NCI-H510A treated with DMSO at 0.1 percent for 48 hours (cell line): ENCODE results near the gene ZNF714.

Source experiments
- DNase-seq: peaks from one replicate; lab custom pipeline; 2025; lab: John Stamatoyannopoulos, UW

The ZNF714 gene

DNA sequence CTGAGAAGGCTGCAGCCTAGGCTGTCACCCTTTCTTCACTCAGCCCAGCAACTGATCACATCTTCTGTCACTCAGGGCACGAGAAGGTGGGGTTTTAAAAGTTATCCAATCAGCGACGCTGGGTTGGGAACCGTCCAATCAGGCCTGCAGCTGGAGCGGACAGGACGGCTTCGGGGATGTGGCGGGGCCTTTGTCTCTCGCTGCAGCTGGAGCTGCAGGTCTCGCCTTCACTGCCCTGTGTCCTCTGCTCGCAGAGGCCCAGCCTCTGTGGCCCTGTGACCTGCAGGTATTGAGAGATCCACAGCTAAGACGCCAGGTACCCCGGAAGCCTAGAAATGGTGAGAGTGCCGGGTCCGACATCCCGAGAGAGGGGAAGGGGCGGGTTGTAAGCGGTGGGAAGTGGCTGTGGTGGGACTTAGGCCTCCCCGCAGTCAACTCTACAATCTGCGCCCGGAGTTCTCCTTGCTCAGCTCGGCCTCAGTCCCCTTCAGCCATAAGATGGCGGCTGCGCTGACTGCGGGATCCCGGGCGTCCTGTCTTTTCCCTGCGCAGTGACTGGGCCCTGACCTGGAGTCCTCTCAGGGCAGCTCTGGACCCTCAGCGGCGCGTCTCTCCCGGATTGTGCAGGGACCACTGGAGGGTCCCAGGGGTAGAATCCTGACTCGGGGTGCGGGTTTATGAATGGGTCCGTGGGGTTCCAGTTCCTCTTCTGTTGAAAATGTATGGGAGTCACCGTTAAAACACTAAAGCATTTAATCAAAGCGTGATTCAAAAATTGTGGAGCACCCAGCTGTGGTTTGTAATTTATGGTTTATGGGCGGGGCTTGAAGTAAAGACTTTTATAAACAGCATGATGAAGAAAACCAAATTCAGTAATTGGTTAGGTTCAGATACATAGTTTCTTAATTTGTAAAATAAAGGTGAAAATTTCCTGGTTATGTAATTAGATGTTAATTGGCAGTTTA is at the start of gene ZNF714:
Gene ZNF714 (plus strand): TSS at position 193 of the 965 bp plus-strand sequence. CDS start 16,066 bp downstream, outside the sequence.
- DNase-seq = peak; percentile 93

DNA sequence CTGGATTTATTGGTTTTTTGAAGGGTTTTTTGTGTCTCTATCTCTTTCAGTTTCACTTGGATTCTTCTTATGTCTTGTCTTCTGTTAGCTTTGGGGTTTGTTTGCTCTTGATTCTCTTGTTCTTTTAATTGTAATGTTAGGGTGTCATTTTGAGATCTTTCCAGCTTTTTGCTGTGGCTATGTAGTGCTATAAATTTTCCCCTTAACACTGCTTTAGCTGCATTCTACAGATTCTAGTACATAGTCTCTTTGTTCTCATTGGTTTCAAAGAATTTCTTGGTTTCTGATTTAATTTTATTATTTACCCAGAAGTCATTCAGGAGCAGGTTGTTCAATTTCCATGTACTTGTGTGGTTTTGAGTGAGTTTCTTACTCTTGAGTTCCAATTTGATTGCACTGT is 37.0 kb upstream of the ZNF714 start:
- DNase-seq = no peak

DNA sequence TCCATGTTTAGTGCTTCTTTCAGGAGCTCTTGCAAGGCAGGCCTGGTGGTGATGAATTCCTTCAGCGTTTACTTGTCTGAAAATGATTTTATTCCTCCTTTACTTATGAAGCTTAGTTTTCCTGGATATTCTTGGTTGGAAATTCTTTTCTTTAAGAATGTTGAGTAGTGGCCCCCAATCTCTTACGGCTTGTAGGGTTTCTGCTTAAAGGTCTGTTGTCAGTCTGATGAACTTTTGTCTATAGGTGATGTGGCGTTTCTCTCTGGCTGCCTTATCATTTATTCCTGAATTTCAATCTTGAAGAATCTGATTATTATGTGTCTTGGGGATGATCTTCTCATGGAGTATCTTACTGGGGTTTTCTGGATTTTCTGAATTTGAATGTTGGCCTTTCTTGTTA is 35.5 kb upstream of the ZNF714 start:
- DNase-seq = no peak

DNA sequence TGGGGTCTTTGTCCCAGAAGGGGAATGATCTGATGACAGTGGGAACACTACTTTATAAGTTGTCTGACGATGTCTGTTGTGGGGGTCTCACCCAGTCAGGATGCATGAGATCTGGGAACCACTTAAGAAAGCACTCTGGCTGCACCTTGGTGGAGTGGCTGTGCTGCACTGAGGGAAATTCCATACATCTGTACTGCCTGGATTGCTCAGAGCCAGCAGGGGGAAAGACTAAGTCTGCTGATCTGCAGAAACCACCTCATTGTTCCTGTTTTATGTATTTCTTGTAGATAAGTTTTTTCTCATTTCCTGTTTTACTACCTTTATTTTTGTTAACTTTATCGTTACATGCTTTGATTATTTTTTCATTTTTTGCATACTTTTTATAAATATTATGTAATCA is 34.3 kb upstream of the ZNF714 start:
- no peak for DNase-seq

DNA sequence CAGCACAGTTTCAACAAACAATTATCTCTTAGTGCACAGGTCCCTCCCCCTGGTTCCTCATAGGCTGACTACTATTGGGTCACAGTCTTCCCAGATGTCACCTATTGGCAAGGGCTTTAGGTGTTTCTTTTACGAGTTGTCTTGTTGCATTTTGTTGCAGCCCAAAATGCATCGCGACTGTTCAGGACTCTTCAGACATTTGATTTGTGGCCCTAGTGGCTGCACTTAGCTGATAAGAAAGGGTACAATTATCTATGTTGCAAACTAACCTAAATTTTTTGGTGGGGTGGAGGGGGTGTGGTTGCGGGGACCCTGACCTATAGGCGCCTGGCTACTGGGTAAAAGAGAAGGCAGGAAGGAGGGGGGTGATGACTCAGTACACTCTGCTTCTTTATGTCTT is 29.1 kb upstream of the ZNF714 start:
- no peak for DNase-seq

DNA sequence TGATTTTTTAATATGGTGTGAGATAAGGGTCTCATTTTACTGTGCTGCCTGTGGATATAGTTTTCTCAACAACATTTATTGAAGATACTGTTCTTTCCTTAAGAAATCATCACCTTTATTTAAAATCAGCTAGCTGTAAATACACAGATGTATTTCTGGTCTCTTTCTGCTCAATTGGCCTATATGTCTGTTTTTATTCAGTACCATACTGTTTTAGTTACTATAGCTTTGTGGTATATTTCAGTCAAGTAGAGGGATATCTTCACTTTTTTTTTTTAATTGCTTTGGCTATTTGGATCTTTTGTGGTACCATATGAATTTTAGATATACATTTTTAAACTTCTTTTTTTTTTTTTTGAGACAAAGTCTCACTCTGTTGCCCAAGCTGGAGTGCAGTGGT is 16.7 kb upstream of the ZNF714 start:
- DNase-seq = no peak

DNA sequence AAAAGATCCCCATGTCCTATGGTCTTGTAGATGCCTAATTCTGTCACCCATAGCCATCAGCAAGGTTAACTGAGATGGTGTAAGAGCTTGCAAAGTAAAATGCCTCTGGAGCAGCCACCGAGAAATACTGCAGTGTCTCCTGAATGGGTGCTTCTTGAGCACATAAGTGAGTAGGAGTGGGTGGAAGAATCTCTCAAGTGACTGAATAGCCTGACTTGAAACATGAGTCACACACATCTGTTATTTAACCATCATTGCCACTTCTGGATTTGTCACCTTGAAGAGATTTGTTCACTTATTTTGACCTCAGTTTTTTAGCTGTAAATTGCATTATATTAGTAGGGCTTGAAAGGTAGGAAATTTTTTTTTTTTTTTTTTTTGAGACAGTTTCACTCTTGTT is 2.3 kb downstream of the ZNF714 start:
- DNase-seq = no peak

DNA sequence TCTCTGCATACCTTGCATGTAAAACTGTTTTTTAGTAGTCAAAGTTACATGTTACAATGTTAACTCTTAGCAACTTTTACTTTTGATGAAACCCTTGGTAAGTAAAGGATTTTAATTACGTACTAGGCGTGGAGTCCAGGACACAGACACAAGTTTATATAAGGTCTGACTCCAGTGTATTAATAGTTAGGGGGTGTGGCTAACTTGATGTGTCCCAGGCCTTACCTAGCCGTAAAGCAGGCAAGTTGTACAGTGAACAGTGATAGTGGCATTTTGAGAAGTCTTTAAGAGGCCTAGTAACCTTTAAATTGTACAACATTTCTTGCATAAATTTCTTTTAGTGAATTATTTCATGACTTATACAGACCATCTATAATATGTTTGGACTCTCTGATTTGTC is 5.9 kb downstream of the ZNF714 start:
- no peak for DNase-seq

DNA sequence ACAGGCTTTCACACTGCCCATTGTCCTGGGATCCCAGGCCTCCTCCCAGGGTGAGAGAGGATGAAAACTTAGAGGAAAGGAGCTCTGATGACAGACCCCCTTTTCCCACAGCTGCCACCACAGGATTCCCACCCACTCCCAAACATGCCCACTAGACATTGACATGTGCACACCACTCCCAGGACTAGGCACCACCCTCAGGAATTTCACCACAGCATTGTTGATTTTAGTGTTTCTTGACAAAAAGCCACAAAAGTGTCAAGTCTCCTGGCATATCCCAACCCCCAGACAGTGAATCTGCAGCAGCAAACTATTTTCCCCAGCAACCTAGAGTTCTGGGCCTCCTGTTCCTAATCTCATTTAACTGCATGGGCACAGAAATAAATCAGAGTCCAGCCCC is 10.1 kb downstream of the ZNF714 start:
- DNase-seq = no peak

DNA sequence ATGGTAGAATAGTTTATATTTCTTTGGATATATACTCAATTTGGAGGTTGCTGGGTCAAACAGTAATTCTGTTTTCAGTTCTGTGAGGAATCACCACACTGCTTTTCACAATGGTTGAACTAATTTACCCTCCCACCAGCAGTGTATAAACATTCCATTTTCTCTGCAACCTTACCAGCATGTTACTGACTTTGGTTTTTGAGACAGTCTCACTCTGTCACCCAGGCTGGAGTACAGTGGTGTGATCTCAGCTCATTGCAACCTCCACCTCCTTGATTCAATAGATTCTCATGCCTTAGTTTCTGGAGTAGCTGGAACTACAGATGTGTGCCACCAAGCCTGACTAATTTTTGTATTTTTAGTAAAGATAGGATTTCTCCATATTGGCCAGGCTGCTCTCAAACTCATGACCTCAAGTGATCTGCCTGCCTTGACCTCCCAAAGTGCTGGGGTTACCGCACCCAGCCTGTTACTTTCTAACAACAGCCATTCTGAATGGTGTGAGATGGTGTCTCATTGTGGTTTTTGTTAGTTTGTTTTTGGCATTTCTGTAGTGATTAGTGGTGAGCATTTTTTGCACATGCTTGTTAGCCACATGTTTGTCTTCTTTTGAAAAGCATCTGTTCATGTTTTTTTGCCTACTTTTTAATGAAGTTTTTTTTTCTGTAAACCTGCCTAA is 12.5 kb downstream of the ZNF714 start:
- DNase-seq = no peak

DNA sequence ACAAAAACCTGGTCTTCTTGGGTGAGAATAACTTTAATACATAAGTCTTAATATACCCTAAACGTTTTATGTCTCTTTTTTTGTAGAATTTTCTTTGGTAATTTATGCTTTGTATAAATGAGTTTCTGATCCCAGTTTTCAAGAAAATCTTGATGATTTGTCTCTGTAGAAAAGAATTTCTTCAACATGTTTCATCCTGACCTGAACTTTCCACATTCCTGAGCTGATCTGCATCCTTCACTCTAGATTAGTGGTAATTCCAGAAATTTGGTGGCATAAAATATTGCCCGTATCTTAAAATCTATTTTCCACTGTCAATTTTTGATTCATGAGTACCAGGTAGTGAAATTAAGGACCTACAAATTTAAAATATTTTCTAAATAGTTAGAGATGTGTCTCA is 16.3 kb downstream of the ZNF714 start:
- no peak for DNase-seq

DNA sequence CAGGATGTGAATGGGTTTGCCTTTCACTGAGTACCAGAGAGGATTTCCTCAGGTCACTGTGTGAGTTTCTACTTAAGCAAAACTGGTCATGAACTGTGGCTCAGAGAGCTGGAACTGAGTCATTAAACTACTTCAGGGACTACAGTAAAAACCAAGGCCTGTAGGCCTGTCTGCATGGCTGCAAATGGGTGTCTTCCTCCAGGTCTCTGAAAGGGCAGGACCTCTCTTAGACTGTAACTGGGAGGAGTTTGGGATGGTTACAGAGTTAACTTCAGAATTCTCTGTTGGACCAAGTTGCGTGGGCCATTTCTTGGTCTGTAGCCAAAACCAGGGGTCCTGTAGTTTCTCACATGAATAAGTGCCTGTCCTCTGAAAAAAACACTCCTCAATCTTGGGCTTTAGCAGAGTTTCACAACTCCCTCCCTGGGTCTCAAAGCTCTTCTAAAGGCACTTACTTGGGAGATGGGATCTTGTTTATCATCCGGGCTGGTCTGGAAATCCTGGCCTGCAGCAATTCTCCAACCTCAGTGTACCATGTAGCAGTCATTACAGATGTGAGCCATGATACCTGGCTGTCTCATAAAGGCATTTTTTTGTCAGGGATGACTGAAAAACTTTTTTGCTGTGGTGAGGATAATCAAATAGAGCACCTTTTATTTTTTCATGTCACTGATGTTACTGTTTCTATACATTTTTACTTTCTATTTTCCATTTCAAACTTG is 19.7 kb downstream of the ZNF714 start:
- DNase-seq = no peak

DNA sequence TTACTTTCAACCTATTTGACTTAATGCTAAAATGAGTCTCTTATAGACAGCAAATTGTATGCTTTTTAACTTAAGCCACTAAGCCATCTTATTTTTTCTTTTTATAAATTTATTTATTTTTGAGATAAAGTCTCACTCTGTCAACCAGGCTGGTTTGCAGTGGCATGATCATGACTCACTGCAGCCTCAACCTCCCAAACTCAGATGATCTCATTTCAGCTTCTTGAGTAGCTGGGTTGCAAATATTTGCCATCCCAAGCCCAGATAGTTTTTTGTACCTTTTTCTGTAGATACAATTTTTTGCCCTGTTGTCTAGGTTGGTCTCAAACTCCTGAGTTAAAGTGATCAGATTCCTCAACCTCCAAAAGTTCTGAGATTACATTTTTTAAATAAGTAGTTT is 27.1 kb downstream of the ZNF714 start:
- no peak for DNase-seq

DNA sequence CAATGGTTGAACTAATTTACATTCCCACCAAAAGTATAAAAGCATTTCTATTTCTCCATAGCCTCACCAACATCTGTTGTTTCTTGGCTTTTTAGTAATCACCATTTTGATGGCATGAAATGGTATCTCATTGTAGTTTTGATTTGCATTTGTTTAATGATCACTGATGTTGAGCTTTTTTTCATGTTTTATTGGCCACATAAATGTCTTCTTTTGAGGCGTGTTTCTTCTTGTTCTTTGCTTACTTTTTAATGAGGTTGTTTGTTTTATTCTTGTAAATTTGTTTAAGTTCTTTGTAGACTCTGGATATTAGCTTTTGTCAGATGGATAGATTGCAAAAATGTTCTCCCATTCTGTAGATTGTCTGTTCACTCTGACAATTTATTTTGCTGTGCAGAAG is 28.2 kb downstream of the ZNF714 start:
- DNase-seq = no peak

DNA sequence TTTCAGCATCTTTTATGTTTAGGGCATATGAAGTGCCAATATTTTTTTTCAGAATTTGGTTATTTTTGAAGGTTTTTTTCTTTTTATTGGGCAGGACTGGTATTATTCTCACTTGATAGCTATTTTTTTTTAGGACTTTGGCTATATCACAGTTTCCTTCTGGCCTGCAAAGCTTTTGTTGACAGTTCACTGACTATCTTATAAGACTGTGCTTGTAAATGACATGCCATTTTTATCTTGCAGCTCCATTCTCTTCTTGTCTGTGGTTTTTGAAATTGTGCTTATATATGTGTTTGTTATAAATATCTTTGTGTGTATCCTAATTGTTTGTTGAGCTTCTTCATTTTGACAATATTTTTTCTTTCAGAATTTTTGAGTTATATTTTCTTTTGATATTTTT is 33.4 kb downstream of the ZNF714 start:
- DNase-seq = no peak

DNA sequence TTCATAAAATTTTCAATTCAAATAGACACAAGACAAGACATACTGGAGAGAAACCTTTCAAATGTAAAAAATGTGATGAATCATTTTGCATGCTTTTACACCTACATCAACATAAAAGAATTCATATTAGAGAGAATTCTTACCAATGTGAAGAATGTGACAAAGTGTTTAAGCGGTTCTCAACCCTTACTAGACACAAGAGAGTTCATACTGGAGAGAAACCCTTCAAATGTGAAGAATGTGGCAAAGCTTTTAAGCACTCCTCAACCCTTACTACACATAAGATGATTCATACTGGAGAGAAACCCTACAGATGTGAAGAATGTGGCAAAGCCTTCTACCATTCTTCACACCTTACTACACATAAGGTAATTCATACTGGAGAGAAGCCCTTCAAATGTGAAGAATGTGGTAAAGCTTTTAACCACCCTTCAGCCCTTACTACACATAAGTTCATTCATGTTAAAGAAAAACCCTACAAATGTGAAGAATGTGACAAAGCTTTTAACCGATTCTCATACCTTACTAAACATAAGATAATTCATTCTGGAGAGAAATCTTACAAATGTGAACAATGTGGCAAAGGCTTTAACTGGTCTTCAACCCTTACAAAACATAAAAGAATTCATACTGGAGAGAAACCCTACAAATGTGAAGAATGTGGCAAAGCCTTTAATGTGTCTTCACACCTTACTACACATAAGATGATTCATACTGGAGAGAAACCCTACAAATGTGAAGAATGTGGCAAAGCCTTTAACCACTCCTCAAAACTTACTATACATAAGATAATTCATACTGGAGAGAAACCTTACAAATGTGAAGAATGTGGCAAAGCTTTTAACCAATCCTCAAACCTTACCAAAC is 35.3 kb downstream of the ZNF714 start:
- DNase-seq = no peak

DNA sequence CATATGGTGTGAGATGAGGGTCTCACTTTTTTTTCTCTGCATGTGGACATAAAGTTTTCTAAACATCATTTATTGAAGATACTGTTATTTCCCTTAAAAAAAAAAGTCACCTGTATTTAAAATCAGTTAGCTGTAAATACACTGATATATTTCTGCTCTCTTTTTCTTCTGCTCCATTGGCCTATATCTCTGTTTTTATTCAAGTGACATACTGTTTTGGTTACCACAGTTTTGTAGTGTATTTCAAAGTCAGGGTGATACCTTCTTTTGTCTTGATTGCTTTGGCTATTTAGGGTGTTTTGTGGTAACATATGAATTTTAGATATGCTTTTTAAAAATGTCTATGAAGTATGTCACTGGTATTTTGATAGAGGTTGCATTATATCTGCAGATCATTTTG is 44.1 kb downstream of the ZNF714 start:
- DNase-seq = no peak

DNA sequence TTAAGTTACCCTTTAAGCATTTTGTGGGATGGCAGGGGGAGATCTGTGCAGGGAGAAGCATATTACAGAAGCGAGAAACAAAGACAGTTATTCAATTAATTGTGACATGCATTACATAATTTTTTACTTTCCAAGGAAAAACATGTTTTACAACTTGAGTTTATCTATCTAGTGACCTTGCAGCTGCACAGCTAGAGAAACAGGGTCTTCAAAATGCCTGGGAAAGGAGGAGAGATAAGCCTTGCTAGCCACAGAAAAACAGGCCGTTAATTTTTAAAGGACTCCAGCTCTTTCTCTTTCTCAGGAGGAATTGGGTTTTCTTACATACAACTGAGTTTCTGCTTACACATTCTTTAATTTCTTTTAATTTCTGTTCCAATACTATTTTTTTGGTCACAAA is 45.0 kb downstream of the ZNF714 start:
- no peak for DNase-seq

DNA sequence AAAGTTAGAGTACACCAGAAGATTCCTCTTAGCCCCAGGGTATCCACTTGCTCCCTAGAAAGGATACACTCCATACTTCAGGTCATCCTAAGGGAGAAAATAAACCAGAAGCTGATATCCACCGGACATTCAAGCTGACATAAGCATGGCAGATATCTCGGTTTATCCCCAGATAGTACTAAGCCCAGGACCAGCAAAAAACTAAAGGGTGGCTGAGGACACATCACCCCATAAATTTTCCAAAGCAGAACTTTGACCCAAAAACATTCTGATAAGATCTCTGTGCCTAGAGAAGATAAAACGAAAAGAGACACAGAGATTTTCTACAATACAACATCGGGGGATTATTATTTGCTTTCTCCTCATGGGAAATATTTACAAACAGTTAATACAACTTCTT is 45.9 kb downstream of the ZNF714 start:
- no peak for DNase-seq

DNA sequence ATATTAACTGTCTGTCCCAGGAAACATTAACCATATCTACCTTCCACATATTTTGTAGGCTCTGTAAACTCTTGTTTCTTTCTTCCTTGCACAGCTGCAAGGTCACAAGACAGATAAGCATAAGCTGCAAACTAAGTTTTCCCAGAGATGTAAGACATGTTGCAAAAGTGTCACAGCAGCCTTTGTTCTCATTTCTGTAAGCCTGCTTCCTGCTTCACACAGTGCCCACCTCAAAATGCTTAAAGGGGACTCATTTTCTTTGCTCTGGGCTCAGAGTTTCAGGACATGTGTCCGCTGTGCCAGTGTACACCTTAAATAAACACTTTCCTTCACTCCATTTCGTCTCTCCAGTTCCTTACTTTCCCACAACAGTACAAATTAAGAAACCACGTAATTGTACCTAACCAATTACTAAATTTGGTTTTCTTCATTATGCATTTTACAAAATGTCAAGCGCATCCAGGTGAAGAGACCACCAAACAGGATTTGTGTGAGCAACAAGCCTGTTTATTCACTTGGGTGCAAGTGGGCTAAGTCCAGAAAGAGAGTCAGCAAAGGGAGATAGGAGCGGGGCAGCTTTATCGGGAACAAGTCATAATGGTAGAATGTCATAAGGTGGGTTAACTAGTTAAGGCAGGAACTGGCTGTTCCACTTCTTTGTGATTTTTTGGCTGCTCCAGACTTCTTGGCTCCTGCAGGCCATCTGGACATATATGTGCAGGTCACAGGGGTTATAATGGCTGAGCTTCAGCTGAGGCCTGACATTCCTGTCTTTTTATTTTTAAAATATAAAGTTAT is 47.1 kb downstream of the ZNF714 start:
- no peak for DNase-seq
